Lung (tissue), 12 donors: ENCODE measurements around the gene ACACB. TPM values are rescaled to one million over a fixed set of nuclear protein-coding genes. Genes with fewer than 3 reads are reported as not detected.

Experiments used
- ATAC-seq: fragments of 200-7000 bp; cut with Tn5 transposase; one replicate; pipeline ENCODE4 v1.9.1; 2020; ENCODE audit warnings: moderate number of reproducible peaks; ENCODE audit not compliant: insufficient read depth, low FRiP score
- DNase-seq, 3 donors: peaks; one replicate each; pipeline ENCODE4 v3.0.0-alpha.2; 2013 to 2017
- H3K27ac ChIP-seq, 2 donors: one replicate each; pipeline ENCODE4 v1.5.1; 2013; ENCODE audit warnings: mild to moderate bottlenecking in 2 of 2, moderate library complexity in 2 of 2, control low read depth in 1 of 2, inconsistent platforms in 1 of 2, low read depth in 1 of 2, low read length in 1 of 2
- H3K27me3 ChIP-seq, 3 donors: one replicate each; pipeline ENCODE4 v1.5.1; 2013; ENCODE audit warnings: low read length in 2 of 3; ENCODE audit not compliant: control insufficient read depth in 3 of 3, insufficient read depth in 3 of 3
- H3K36me3 ChIP-seq, 4 donors: one replicate each; pipeline ENCODE4 v1.5.1; 2013; ENCODE audit warnings: low read length in 4 of 4, mild to moderate bottlenecking in 1 of 4, moderate library complexity in 1 of 4; ENCODE audit not compliant: control insufficient read depth in 4 of 4, insufficient read depth in 4 of 4
- H3K4me1 ChIP-seq, 5 donors: one replicate each; pipeline ENCODE4 v1.5.1; 2013; ENCODE audit warnings: low read length in 5 of 5, mild to moderate bottlenecking in 2 of 5, moderate library complexity in 1 of 5; ENCODE audit not compliant: control insufficient read depth in 5 of 5, insufficient read depth in 5 of 5
- H3K4me3 ChIP-seq: one replicate; pipeline ENCODE4 v1.5.1; 2013; ENCODE audit warnings: mild to moderate bottlenecking, control low read depth, moderate library complexity
- H3K9ac ChIP-seq, 2 donors: one replicate each; pipeline ENCODE4 v1.5.1; 2013; ENCODE audit warnings: low read length in 2 of 2, control low read depth in 1 of 2; ENCODE audit not compliant: insufficient read depth in 1 of 2
- H3K9me3 ChIP-seq, 4 donors: one replicate each; pipeline ENCODE4 v1.5.1; 2013; ENCODE audit warnings: low read length in 3 of 4, mild to moderate bottlenecking in 1 of 4, moderate library complexity in 1 of 4; ENCODE audit not compliant: control insufficient read depth in 4 of 4, insufficient read depth in 3 of 4
- whole genome bisulfite sequencing, 2 donors: extraction: QIAGEN DNeasy Blood & Tissue Kit; methylation state at CpG; one replicate each; pipeline ENCODE4 v1.1.7; 2013; 5-methylcytosine and 5-hydroxymethylcytosine counted together
- polyA plus RNA-seq, 2 donors: library from polyadenylated mRNA; stranded (reverse); fragments of 200-250 nt; gene quantifications; one replicate each; pipeline ENCODE4 v1.2.1, GENCODE V29; 2013
- total RNA-seq, 2 donors: library from RNA; depleted of rRNA in 1 of 2; stranded (reverse); fragments of >200 nt in 1 of 2; gene quantifications; one replicate each; pipeline ENCODE4 v1.2.1, GENCODE V29; 2014 to 2021
- TF ChIP-seq, protein P1 (sequence below): IDR thresholded peaks from 2 replicates; pipeline ENCODE4 v1.5.1; 2012; ENCODE audit warnings: mild to moderate bottlenecking; ENCODE audit errors: control extremely low read depth, extremely low read depth
- donor health status: control.
- donor health status: control.
- donor health status: Bipolar disorder and iron deficiency.
- donor health status: healthy.
- donor health status: DM: yes; HTN: yes; CAD: no.

The ACACB gene
- total and polyA plus RNA-seq, 4 donors, result 2.9 to 24.5 (median 18.2) TPM

DNA sequence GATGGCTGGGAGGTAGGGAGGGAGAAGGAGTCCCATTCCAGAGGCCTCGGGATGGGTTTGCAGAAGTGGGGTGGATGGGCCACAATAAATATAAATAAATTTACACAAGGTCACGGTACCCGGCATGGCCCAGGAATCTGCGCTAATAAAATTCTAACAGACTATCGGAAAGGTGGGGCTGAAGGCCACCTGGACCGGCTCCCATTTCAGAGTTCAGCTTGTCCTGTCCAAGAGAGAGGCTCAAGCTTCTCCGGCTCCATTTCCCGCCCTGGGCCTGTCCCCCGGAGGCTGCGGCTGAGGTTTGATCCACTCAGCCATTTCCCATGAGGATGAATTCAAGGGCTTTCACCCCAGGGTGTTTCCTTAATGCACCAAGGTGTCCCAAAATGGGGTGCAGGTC is 162.5 kb downstream of the ACACB start:
- Histone ChIP-seq H3K36me3 (no peaks in the 10 kb centered on the region), H3K9me3 (no peaks in the 10 kb centered on the region), H3K4me1 (peaks cover 0 to 10% (median 0%) of the 10 kb centered on the region in 5 donors), H3K4me3 (no peak overlapping the region), H3K9ac (no peak overlapping the region), H3K27me3 (no peaks in the 10 kb centered on the region), H3K27ac (no peak overlapping the region)
- DNase-seq (no peak), ATAC-seq (no peak)
- WGBS, 2 donors, result 89 to 91% methylated on average over 10 of the region's 10 CpGs
- TF ChIP-seq, protein P1, sequence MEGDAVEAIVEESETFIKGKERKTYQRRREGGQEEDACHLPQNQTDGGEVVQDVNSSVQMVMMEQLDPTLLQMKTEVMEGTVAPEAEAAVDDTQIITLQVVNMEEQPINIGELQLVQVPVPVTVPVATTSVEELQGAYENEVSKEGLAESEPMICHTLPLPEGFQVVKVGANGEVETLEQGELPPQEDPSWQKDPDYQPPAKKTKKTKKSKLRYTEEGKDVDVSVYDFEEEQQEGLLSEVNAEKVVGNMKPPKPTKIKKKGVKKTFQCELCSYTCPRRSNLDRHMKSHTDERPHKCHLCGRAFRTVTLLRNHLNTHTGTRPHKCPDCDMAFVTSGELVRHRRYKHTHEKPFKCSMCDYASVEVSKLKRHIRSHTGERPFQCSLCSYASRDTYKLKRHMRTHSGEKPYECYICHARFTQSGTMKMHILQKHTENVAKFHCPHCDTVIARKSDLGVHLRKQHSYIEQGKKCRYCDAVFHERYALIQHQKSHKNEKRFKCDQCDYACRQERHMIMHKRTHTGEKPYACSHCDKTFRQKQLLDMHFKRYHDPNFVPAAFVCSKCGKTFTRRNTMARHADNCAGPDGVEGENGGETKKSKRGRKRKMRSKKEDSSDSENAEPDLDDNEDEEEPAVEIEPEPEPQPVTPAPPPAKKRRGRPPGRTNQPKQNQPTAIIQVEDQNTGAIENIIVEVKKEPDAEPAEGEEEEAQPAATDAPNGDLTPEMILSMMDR, result no peak

DNA sequence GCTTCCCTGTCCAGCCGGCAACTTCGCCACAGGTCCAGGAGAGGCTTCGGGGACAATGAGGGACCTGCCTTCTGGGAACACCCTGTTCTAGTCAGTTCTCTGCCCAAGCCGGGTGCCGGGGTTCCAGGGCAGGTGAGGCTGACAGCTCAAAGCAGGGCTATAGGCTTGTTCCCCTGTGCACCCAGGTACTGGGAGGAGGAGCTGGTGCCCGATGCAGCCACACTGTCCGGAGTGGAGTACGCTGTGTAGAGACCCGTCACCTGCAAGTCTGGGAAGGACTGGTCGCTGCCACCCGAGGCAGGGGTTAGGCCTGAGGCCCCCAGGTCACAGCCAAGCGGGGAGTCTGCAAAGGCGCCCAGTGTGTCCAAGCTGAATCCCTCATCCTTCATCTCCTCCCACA is 163.1 kb downstream of the ACACB start:
- Histone ChIP-seq H3K9me3 (no peaks in the 10 kb centered on the region), H3K36me3 (no peaks in the 10 kb centered on the region), H3K4me1 (peaks cover 0 to 10% (median 0%) of the 10 kb centered on the region in 5 donors), H3K4me3 (no peak overlapping the region), H3K27ac (no peak overlapping the region), H3K9ac (no peak overlapping the region), H3K27me3 (no peaks in the 10 kb centered on the region)
- no peak for ATAC-seq
- TF ChIP-seq, protein P1, result no peak
- 94% methylated on average over 13 of the region's 13 CpGs for WGBS, 2 donors
- DNase-seq, result no peak

DNA sequence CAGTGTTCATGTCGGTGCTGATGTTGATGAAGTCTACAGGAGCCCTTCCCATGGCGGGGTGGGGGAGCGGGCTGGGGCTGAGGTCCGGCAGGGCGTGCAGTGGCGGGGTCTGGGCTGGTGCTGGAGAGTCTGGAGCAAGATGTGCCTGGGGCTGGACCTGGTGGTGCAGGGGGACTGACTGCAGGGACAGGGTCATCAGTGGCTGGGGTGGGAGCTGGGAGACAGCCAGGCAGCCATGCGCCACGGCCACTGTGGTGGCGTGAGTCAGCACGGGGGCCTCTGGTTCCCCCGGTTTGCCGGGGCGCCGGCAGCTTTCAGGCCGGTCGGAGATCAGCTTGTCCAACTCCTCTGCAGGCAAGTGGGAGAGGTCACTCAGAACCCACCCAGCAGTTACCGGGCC is 165.1 kb downstream of the ACACB start:
- H3K9ac ChIP-seq, result no peak overlapping the region
- H3K4me3 ChIP-seq, result no peak overlapping the region
- no peaks in the 10 kb centered on the region for H3K27me3 ChIP-seq
- no peaks in the 10 kb centered on the region for H3K9me3 ChIP-seq
- H3K36me3 ChIP-seq, result no peaks in the 10 kb centered on the region
- H3K4me1 ChIP-seq, result peaks cover 0 to 10% (median 0%) of the 10 kb centered on the region in 5 donors
- DNase-seq (no peak), ATAC-seq (no peak)
- WGBS, 2 donors, result 88 to 93% methylated on average over 17 of the region's 17 CpGs
- TF ChIP-seq, protein P1, result no peak
- no peak overlapping the region for H3K27ac ChIP-seq

DNA sequence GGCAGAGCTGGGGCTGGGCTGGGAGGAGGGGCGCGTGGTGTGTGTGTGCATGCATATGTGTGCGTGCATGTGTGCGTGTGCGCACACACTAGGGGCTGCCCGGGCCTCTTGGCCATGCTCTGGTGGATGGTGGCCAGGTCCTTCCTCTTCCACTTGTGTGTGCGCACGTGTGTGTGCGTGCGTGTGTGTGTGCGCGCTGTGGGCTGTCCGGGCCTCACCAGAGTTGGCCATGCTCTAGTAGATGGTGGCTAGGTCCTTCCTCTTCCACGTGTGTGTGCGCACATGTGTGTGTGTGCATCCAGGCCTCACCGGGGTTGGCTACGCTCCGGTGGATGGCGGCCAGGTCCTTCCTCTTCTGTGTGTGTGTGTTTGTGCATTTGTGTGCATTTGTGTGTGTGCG is 168.0 kb downstream of the ACACB start:
- TF ChIP-seq, protein P1, result no peak
- 92 to 93% methylated on average over 14 to 20 of the region's 20 CpGs for WGBS, 2 donors
- ATAC-seq, result no peak
- Histone ChIP-seq H3K4me3 (no peak overlapping the region), H3K27ac (no peak overlapping the region), H3K36me3 (no peaks in the 10 kb centered on the region), H3K27me3 (no peaks in the 10 kb centered on the region), H3K9ac (no peak overlapping the region), H3K9me3 (no peaks in the 10 kb centered on the region), H3K4me1 (no peaks in the 10 kb centered on the region)
- no peak for DNase-seq
